ENCODE results near the gene KCTD14. TPM values are rescaled to one million over a fixed set of nuclear protein-coding genes. Genes with fewer than 3 reads are reported as not detected.

KCTD14 gene
- total and polyA plus RNA-seq, 4 experiments from 2014 or later, result 0.20 TPM; not detected in 3

DNA sequence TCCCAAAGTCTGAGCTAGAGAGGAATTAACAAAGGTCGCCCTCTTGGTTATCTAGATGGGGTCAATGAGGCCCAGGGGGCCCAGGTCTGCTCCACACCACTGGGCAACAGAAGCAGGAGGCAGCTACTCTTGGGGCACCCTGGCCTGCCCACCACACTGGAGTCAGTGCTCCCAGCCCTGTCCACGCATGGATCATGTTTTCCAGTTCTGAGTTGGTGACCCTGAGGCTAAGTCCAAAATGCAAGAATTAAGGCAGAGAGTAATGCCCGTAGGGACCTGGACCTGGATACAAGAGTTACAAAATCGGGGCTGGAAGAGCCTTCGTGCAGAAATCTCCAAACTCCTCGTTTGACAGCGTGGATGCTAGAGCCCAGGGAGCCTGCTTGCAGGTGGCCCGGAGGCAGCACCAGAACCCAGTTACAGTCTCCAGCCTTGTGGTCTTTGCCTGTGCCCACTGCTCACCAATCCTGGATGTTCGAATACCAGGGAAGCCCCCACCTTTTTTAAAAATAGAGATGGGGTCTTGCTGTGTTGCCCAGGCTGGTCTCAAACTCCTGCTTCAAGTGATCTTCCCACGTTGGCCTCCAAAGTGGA is 34.5 kb upstream of the KCTD14 start:
- H3K27ac ChIP-seq (ENCODE audit: low read depth, low read length), result no peak overlapping the region
- ChIA-PET POLR2A (ENCODE audit: partially characterized antibody) (no interaction called here), CTCF (ENCODE audit: partially characterized antibody) (no interaction called here)
- no peaks in the 10 kb centered on the region for H3K36me3 Mint-ChIP-seq
- DNase-seq, result no peak
- H3K9me3 Mint-ChIP-seq, result no peaks in the 10 kb centered on the region
- H3K27me3 ChIP-seq (ENCODE audit: insufficient read depth, low read length), result no peaks in the 10 kb centered on the region
- peak overlapping the region in 1 of 7 donors; percentile 25 for H3K27ac Mint-ChIP-seq
- no peak overlapping the region for H3K4me3 ChIP-seq (ENCODE audit: low read length in 2 of 2)
- no peaks in the 10 kb centered on the region for H3K36me3 ChIP-seq (ENCODE audit: insufficient read depth, low read length)
- intact Hi-C loops (cut with micrococcal nuclease), result no loop called here
- H3K27me3 Mint-ChIP-seq, result no peaks in the 10 kb centered on the region
- no peaks in the 10 kb centered on the region for H3K4me1 ChIP-seq (ENCODE audit: insufficient read depth, low read length)
- H3K4me3 Mint-ChIP-seq, result no peak overlapping the region
- no peaks in the 10 kb centered on the region for H3K9me3 ChIP-seq (ENCODE audit: control insufficient read depth in 1 of 2, low read length in 2 of 2)
- H3K4me1 Mint-ChIP-seq, result no peaks in the 10 kb centered on the region

DNA sequence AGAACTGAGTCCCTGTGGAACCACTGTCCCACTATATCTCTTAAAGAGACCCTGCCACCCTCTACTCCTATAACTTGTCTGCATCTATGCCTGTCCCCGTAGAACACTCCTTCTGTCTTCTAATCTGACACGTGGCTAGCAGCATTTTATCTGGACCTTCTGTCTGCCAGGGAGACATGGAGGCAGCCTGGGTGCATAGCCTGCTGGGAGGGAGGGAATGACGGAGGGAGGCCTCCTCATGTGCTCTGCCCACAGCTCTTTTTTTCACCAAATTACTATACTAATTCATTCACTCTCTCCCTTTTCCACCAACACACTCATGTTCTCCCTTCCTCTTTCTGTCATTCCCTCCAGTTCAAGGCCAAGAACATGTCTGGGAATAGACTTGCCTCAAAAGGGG is 33.0 kb upstream of the KCTD14 start:
- POLR2A ChIA-PET (ENCODE audit: partially characterized antibody), result no interaction called here
- DNase-seq, result no peak
- H3K4me3 ChIP-seq (ENCODE audit: low read length in 2 of 2), result no peak overlapping the region
- Mint-ChIP-seq H3K4me1 (no peaks in the 10 kb centered on the region), H3K36me3 (no peaks in the 10 kb centered on the region), H3K4me3 (no peak overlapping the region), H3K9me3 (no peaks in the 10 kb centered on the region), H3K27me3 (no peaks in the 10 kb centered on the region), H3K27ac (peak overlapping the region in 1 of 7 donors; percentile 5)
- H3K36me3 ChIP-seq (ENCODE audit: insufficient read depth, low read length), result no peaks in the 10 kb centered on the region
- CTCF ChIA-PET (ENCODE audit: partially characterized antibody), result interaction anchor here (2.7 kb wide), 1 partner anchor 9 kb away, joined by 10 read pairs; no protein-coding TSS in a partner anchor
- H3K27ac ChIP-seq (ENCODE audit: low read depth, low read length), result no peak overlapping the region
- H3K4me1 ChIP-seq (ENCODE audit: insufficient read depth, low read length), result no peaks in the 10 kb centered on the region
- no peaks in the 10 kb centered on the region for H3K9me3 ChIP-seq (ENCODE audit: control insufficient read depth in 1 of 2, low read length in 2 of 2)
- intact Hi-C loops (cut with micrococcal nuclease), result no loop called here
- no peaks in the 10 kb centered on the region for H3K27me3 ChIP-seq (ENCODE audit: insufficient read depth, low read length)

DNA sequence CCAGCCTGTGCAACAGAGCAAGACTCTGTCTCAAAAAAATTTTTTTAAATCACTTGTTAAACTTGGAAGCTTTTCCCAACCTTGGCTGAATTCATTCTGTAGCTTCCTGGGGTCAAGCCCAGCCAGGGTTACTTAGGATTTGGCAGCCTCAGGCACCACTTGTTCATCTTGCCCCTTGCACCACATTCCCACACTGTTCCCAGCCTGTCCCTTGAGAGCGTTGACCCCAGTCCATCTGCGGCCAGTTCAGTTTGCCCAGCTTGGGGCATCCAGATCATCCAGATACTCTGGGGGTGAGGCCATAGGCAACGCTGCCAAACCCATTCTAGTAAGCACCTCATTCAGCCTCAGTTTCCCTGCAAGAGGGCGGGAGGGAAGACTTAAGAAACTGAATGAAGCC is 31.9 kb upstream of the KCTD14 start:
- no peaks in the 10 kb centered on the region for H3K27me3 Mint-ChIP-seq
- no peaks in the 10 kb centered on the region for H3K27me3 ChIP-seq (ENCODE audit: insufficient read depth, low read length)
- no peak for DNase-seq
- H3K27ac Mint-ChIP-seq, result peak overlapping the region in 1 of 7 donors; percentile 2
- intact Hi-C loops (cut with micrococcal nuclease), result no loop called here
- H3K4me1 ChIP-seq (ENCODE audit: insufficient read depth, low read length), result no peaks in the 10 kb centered on the region
- H3K4me1 Mint-ChIP-seq, result no peaks in the 10 kb centered on the region
- no peak overlapping the region for H3K4me3 Mint-ChIP-seq
- no peaks in the 10 kb centered on the region for H3K9me3 ChIP-seq (ENCODE audit: control insufficient read depth in 1 of 2, low read length in 2 of 2)
- no peaks in the 10 kb centered on the region for H3K9me3 Mint-ChIP-seq
- ChIA-PET CTCF (ENCODE audit: partially characterized antibody) (interaction anchor here (1.0 to 2.7 kb wide), 2 partner anchors 8 to 55 kb away, joined by 3 to 10 read pairs; no protein-coding TSS in a partner anchor), POLR2A (ENCODE audit: partially characterized antibody) (no interaction called here)
- H3K36me3 Mint-ChIP-seq, result no peaks in the 10 kb centered on the region
- H3K36me3 ChIP-seq (ENCODE audit: insufficient read depth, low read length), result no peaks in the 10 kb centered on the region
- H3K27ac ChIP-seq (ENCODE audit: low read depth, low read length), result no peak overlapping the region
- no peak overlapping the region for H3K4me3 ChIP-seq (ENCODE audit: low read length in 2 of 2)

DNA sequence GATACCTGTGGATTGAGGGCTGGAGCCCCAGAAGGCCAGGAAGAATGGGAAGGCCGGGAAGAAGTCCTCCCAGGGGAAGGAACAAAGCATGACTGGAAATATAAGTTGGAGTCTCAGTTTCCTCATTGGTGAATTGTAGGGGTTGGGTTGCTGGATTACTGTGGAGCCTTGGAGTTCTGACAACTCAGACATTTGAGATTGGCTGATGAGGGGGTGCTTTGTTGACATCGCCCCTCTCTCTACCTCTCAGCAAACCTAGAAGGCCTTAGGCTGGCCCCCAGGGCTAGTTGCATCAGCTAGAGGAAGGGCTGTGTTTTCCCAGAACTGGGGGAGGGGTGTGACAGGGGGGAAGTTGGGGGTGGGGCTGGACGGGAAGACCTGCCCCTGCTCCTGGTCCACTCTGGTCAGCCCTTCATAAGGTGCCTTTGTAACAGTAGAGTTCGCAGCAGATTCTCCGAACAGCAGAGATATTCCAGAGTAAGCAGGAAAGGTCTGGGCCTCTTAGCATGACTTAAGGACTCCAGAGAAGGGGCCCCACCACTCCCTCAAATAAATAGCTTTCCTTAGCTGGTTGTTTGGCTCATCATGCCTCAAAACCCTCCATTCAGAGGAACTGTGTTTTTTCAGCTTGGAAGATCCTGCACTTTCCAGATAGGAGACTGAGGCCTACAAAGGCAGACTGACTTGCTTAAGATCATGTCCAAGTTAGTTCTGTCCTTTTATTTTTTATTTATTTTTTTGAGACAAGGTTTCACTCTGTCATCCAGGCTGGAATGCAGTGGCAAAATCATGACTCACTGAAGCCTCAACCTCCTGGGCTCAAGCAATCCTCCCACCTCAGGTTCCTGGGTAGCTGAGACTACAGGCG is 28.1 kb upstream of the KCTD14 start:
- POLR2A ChIA-PET (ENCODE audit: partially characterized antibody), result no interaction called here
- peak overlapping the region in 2 of 7 donors; percentile 8 to 40 for H3K27ac Mint-ChIP-seq

DNA sequence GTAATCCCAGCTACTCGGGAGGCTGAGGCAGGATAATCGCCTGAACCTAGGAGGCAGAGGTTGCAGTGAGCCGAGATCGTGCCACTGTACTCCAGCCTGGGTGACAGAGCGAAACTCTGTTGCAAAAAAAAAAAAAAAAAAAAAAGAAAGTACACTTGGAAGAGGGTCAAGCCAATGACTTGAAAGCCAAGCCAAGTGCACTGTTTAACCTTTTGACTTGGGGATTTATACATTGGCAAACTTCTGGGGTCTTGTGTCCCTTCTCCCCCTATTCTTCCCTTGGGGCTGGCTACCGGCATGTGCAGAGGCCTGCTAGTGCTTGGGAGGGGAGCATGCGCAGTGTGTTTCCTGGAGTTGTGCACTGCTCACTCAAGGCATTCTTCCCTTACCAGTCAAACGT is 26.3 kb upstream of the KCTD14 start:
- Mint-ChIP-seq H3K9me3 (no peaks in the 10 kb centered on the region), H3K27ac (no peak overlapping the region), H3K36me3 (no peaks in the 10 kb centered on the region), H3K4me1 (peaks cover 4 to 13% (median 6%) of the 10 kb centered on the region in 4 donors), H3K27me3 (no peaks in the 10 kb centered on the region), H3K4me3 (no peak overlapping the region)
- CTCF ChIA-PET (ENCODE audit: partially characterized antibody), result interaction anchor here (1.2 to 1.3 kb wide), 2 partner anchors 10 to 16 kb away, joined by 3 read pairs; no protein-coding TSS in a partner anchor
- Histone ChIP-seq H3K27ac (ENCODE audit: low read depth, low read length) (no peak overlapping the region), H3K36me3 (ENCODE audit: insufficient read depth, low read length) (no peaks in the 10 kb centered on the region), H3K27me3 (ENCODE audit: insufficient read depth, low read length) (no peaks in the 10 kb centered on the region), H3K9me3 (ENCODE audit: control insufficient read depth in 1 of 2, low read length in 2 of 2) (no peaks in the 10 kb centered on the region), H3K4me3 (ENCODE audit: low read length in 2 of 2) (no peak overlapping the region), H3K4me1 (ENCODE audit: insufficient read depth, low read length) (peaks cover 5% of the 10 kb centered on the region)
- intact Hi-C loops (cut with micrococcal nuclease), result no loop called here
- no peak for DNase-seq
- POLR2A ChIA-PET (ENCODE audit: partially characterized antibody), result no interaction called here

More for the DNA sequence above, 28.1 kb upstream of the KCTD14 start:
- Histone ChIP-seq H3K4me1 (ENCODE audit: insufficient read depth, low read length) (no peaks in the 10 kb centered on the region), H3K27ac (ENCODE audit: low read depth, low read length) (no peak overlapping the region), H3K9me3 (ENCODE audit: control insufficient read depth in 1 of 2, low read length in 2 of 2) (no peaks in the 10 kb centered on the region), H3K4me3 (ENCODE audit: low read length in 2 of 2) (no peak overlapping the region), H3K27me3 (ENCODE audit: insufficient read depth, low read length) (no peaks in the 10 kb centered on the region), H3K36me3 (ENCODE audit: insufficient read depth, low read length) (no peaks in the 10 kb centered on the region)
- no peaks in the 10 kb centered on the region for H3K36me3 Mint-ChIP-seq
- intact Hi-C loops (cut with micrococcal nuclease), result no loop called here
- peaks cover 0 to 4% (median under 1%) of the 10 kb centered on the region in 4 donors for H3K4me1 Mint-ChIP-seq
- no peaks in the 10 kb centered on the region for H3K9me3 Mint-ChIP-seq
- no peaks in the 10 kb centered on the region for H3K27me3 Mint-ChIP-seq
- CTCF ChIA-PET (ENCODE audit: partially characterized antibody), result no interaction called here
- no peak for DNase-seq
- no peak overlapping the region for H3K4me3 Mint-ChIP-seq

DNA sequence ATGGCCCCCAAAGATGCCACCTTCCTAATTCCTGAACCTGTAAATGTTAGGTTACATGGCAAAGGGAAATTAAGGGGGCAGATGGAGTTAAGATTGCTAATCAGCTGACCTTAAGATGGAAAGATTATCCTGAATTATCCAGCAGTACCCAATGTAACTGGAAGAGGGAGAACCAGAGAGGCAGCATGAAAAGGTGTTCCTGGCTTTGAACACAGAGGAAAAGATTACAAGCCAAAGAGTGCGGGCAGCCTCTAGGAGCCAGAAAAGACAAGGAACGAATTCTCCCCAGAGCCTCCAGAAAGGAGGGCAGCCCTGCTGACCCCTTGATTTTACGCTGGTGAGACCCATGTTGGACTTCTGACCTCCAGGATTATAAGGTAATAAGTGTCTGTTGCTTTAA is 25.5 kb upstream of the KCTD14 start:
- Histone ChIP-seq H3K4me3 (ENCODE audit: low read length in 2 of 2) (no peak overlapping the region), H3K4me1 (ENCODE audit: insufficient read depth, low read length) (peaks cover 5% of the 10 kb centered on the region), H3K27ac (ENCODE audit: low read depth, low read length) (no peak overlapping the region), H3K36me3 (ENCODE audit: insufficient read depth, low read length) (no peaks in the 10 kb centered on the region), H3K27me3 (ENCODE audit: insufficient read depth, low read length) (no peaks in the 10 kb centered on the region), H3K9me3 (ENCODE audit: control insufficient read depth in 1 of 2, low read length in 2 of 2) (no peaks in the 10 kb centered on the region)
- no peaks in the 10 kb centered on the region for H3K27me3 Mint-ChIP-seq
- peaks cover 4 to 13% (median 6%) of the 10 kb centered on the region in 4 donors for H3K4me1 Mint-ChIP-seq
- no peaks in the 10 kb centered on the region for H3K36me3 Mint-ChIP-seq
- no peak overlapping the region for H3K4me3 Mint-ChIP-seq
- POLR2A ChIA-PET (ENCODE audit: partially characterized antibody), result no interaction called here
- H3K9me3 Mint-ChIP-seq, result no peaks in the 10 kb centered on the region
- intact Hi-C loops (cut with micrococcal nuclease), result no loop called here
- CTCF ChIA-PET (ENCODE audit: partially characterized antibody), result interaction anchor here (1.2 to 1.3 kb wide), 2 partner anchors 9 to 17 kb away, joined by 3 read pairs; no protein-coding TSS in a partner anchor
- no peak overlapping the region for H3K27ac Mint-ChIP-seq
- no peak for DNase-seq

DNA sequence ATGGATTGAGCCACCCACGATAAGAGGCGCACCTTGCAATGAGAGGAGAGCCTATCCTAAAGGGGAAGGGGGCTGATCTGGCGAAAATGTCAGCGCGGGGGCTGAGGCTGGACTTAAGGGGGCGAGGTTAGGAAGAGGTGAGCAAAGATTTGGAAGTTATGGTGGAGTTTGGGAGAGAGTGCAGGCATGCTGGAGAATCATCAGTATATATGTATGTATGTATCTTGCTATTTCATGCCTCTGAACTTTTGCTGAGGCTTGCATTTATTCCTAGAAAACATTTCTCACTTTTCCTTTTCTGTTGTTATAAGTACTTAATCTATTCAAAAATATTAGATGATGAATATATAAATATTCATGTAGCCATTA is 23.4 kb upstream of the KCTD14 start:
- no peaks in the 10 kb centered on the region for H3K9me3 Mint-ChIP-seq
- POLR2A ChIA-PET (ENCODE audit: partially characterized antibody), result no interaction called here
- peak overlapping the region in 1 of 7 donors; percentile 42 for H3K27ac Mint-ChIP-seq
- Histone ChIP-seq H3K27ac (ENCODE audit: low read depth, low read length) (no peak overlapping the region), H3K9me3 (ENCODE audit: control insufficient read depth in 1 of 2, low read length in 2 of 2) (no peaks in the 10 kb centered on the region), H3K27me3 (ENCODE audit: insufficient read depth, low read length) (no peaks in the 10 kb centered on the region), H3K4me1 (ENCODE audit: insufficient read depth, low read length) (peaks cover 5% of the 10 kb centered on the region), H3K36me3 (ENCODE audit: insufficient read depth, low read length) (no peaks in the 10 kb centered on the region), H3K4me3 (ENCODE audit: low read length in 2 of 2) (no peak overlapping the region)
- H3K4me1 Mint-ChIP-seq, result peaks cover 6 to 13% (median 8%) of the 10 kb centered on the region in 4 donors
- CTCF ChIA-PET (ENCODE audit: partially characterized antibody), result interaction anchor here (0.8 to 3.7 kb wide), 21 partner anchors 8 to 520 kb away, joined by 3 to 28 read pairs (median 4); partner anchors contain the start of genes INTS4 and THRSP
- no peaks in the 10 kb centered on the region for H3K27me3 Mint-ChIP-seq
- peak overlapping the region in 1 of 8 donors; percentile 23 for H3K4me3 Mint-ChIP-seq
- intact Hi-C loops (cut with micrococcal nuclease), result loop anchor here (1.0 kb wide), 2 partner anchors 52 to 270 kb away; partner anchors contain the start of gene INTS4
- DNase-seq, result no peak
- no peaks in the 10 kb centered on the region for H3K36me3 Mint-ChIP-seq
